ENCODE measurements around the gene TMEM141.

DNA sequence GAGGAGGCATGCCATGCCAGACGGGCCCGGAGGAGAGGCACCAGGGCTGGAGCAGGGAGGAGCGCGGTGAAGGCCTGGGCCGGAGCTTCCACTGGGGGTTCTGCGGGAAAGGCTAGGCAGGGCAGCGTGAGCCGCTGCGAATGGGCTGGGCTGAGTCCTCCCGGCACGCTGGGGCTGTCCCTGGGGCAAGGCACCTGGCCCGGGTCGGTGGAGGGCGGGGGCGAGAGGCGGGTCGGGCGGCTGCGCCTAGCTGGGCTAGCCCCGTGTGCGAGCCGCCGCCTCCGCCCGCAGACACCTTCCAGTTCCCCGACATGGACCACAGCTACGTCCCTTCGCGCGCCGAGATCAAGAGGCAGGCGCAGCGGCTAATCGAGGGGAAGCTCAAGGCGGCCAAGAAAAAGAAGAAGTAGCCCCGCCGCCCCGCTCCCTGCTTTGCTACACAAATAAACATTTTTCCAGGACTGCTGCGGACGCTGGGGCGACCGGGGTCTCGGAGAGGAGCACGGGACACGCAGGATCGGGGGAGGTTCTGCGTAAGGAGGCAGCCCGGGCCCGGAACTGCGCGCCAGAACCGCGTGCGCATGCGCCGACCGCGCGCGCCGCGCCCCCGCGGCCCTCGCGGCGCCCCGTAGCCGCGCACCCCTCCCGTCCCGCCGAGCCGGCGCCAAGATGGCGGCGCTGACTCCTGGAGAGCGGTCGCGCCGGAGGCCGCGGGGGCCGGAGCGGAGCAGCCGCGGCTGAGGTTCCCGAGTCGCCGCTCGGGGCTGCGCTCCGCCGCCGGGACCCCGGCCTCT is 16.3 kb downstream of the TMEM141 start, which contains the start of gene RABL6:
- no peak for TF ChIP-seq GATA3 (IDR thresholded peaks at IDR 0.05; ENCODE audit: low read depth, low read length)
- no peak for TF ChIP-seq GATA2 (IDR thresholded peaks at IDR 0.05; ENCODE audit: low read depth, low read length)
